IPS-20b (cell line): ENCODE results near the gene KDM5A.

Experiments
- H3K27ac ChIP-seq: one replicate; pipeline ENCODE4 v1.5.1; 2013; ENCODE audit warnings: low read length
- H3K27me3 ChIP-seq: 2 replicates; pipeline ENCODE4 v1.6.1; 2013; ENCODE audit warnings: mild to moderate bottlenecking, low read length, inconsistent platforms; ENCODE audit not compliant: insufficient read depth
- H3K36me3 ChIP-seq: 2 replicates; pipeline ENCODE4 v1.6.1; 2013; ENCODE audit warnings: low read depth, mild to moderate bottlenecking, inconsistent platforms, low read length, moderate library complexity; ENCODE audit not compliant: insufficient read depth
- H3K4me1 ChIP-seq: 2 replicates; pipeline ENCODE4 v1.6.1; 2013; ENCODE audit warnings: mild to moderate bottlenecking, control low read depth, inconsistent platforms, low read length, moderate library complexity; ENCODE audit not compliant: insufficient read depth
- H3K4me3 ChIP-seq: 2 replicates; pipeline ENCODE4 v1.5.1; 2013; ENCODE audit warnings: mild to moderate bottlenecking, low read length, inconsistent platforms
- H3K9ac ChIP-seq: 2 replicates; pipeline ENCODE4 v1.6.1; 2013; ENCODE audit warnings: low read depth, mild to moderate bottlenecking, inconsistent platforms, low read length, moderate library complexity
- H3K9me3 ChIP-seq: 2 replicates; pipeline ENCODE4 v1.6.1; 2013; ENCODE audit warnings: mild to moderate bottlenecking, low read depth, low read length, inconsistent platforms; ENCODE audit not compliant: insufficient read depth

Gene KDM5A

DNA sequence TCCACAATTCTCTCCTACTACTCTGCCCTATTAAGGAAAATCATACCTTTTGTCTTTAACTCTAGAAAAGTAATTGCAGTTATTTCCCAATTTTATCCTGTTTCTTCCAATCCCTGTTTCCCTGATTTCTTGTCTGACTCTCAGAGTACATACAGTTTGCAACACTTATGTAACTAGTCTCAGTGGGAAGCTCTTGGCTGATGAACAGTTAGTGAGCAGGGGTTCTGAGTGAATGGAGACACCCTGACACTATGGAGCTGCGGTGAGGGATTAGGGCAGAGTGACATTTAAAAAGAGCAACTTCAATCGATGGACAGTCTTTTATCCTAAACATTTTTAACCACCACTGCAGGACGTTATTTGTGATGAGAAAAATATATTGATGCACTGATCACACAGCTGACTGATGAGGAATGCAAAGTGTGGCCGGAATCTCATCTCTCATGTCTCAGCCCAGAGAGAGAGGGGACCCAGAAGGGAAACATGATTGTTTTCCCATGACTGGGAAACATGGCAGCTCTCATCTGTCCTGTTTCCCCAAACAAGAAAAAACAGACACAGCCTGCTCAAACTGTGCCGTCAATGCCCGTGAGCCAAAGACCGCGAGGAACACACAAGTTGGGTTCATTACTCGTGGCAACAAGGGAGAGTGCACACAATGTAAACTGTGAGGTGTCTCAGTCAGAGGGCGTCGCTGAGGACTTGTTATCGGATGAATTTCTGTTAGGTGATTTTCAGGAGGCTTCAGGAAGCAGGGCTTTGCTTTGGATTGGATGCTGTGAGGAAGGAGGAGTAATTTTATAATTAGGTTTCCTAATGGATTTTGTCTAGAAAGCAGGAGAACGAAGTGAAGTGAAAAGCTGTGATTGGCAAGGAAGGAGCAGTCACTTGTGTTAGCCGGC, 121.3 kb downstream of the KDM5A start:
- no peaks in the 10 kb centered on the region for H3K36me3 ChIP-seq
- H3K9ac ChIP-seq: no peak overlapping the region
- H3K4me3 ChIP-seq: no peak overlapping the region
- H3K4me1 ChIP-seq: no peaks in the 10 kb centered on the region
- H3K27ac ChIP-seq: no peak overlapping the region
- no peaks in the 10 kb centered on the region for H3K27me3 ChIP-seq
- H3K9me3 ChIP-seq: no peaks in the 10 kb centered on the region

DNA sequence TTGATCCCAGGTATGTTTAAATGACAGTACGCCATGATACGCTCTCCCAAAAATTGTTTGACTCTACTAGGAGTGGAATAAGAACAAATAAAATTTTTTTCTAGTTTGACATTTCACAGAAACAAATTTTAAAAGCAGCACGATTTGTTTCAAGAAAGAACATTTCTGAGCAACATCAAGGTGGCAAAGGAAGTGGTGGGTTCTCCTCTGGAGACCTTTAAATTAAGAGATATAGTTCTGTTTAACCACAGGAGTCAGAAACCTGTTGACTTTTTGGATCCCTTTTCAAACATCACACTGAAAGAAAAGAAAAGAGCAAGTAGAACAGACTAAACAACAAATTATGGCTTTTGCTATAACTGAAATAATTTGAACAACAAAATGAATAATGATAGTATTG, 124.0 kb downstream of the KDM5A start:
- no peaks in the 10 kb centered on the region for H3K4me1 ChIP-seq
- no peak overlapping the region for H3K4me3 ChIP-seq
- no peak overlapping the region for H3K27ac ChIP-seq
- no peaks in the 10 kb centered on the region for H3K27me3 ChIP-seq
- no peaks in the 10 kb centered on the region for H3K36me3 ChIP-seq
- H3K9ac ChIP-seq: no peak overlapping the region
- H3K9me3 ChIP-seq: no peaks in the 10 kb centered on the region

DNA sequence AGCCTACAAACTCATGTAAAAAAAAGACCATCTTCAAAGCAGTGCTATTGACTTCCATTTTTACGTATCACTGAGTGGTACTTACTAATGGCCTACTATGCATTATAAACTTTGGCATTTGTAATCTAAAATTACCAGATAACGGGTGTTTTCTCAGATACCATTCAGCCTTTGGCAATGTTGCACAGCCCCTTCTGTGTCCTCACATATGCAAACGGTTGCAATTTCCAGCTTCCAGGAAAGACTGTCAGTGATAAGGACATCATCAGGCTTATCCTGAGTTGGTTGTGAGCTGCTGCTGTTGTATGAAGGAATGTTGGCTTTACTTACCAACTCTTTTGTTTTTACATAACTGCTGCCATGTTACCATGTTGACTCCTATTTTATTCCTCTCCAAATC, 124.9 kb downstream of the KDM5A start:
- H3K27me3 ChIP-seq: no peaks in the 10 kb centered on the region
- H3K9me3 ChIP-seq: no peaks in the 10 kb centered on the region
- no peaks in the 10 kb centered on the region for H3K36me3 ChIP-seq
- H3K4me1 ChIP-seq: no peaks in the 10 kb centered on the region
- no peak overlapping the region for H3K4me3 ChIP-seq
- no peak overlapping the region for H3K27ac ChIP-seq
- H3K9ac ChIP-seq: no peak overlapping the region

DNA sequence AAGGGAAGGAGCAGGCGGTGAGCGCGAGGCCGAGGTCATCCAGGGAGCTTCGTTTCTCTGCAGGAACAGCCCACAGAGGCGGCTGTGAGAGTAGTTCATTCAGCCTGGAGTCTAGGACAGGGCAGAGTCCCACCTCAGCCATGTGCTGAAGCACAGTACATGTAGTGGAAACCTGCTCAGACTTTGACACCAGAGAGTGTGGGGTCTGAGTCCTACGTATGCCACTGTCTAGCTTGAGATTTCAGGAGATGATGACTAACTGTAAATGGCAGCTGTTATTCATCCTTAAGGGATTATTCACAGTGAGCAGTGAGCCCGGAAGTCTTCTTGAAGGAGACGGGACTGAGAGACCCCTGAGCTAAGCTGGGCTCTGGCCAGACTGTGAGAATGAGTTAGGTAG, 125.5 kb downstream of the KDM5A start:
- no peaks in the 10 kb centered on the region for H3K4me1 ChIP-seq
- H3K9me3 ChIP-seq: no peaks in the 10 kb centered on the region
- H3K27ac ChIP-seq: no peak overlapping the region
- no peak overlapping the region for H3K9ac ChIP-seq
- no peak overlapping the region for H3K4me3 ChIP-seq
- H3K27me3 ChIP-seq: no peaks in the 10 kb centered on the region
- no peaks in the 10 kb centered on the region for H3K36me3 ChIP-seq

DNA sequence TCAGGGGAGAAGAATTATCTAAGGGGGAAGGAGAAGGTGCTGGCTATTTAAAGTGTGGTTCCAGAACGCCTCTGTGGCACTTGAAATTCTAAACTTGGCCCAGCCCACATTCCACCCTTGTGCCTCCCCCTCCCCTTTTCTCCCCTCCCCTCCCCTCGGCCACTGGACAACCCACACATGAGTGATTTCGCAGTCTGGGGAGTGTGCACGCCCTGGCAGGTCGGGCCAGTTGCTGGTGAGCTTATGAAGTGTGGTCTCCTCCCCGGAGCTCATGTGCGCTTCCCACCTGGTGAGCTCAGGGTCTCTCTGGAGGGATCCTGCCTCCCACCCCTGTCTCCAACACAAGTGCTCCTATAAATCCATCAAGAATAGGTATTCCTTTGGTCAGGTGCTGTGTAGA, 126.3 kb downstream of the KDM5A start, which contains the start of gene SLC6A13:
SLC6A13 (minus strand) TSS at position 20 of the 400 bp plus-strand sequence. CDS start 2,784 bp downstream, outside the sequence.
- no peaks in the 10 kb centered on the region for H3K27me3 ChIP-seq
- H3K27ac ChIP-seq: no peak within 1 kb of the TSS
- H3K9me3 ChIP-seq: no peaks in the 10 kb centered on the region
- H3K4me3 ChIP-seq: no peak within 1 kb of the TSS
- no peaks in the 10 kb centered on the region for H3K4me1 ChIP-seq
- no peaks in the 10 kb centered on the region for H3K36me3 ChIP-seq
- no peak within 1 kb of the TSS for H3K9ac ChIP-seq

DNA sequence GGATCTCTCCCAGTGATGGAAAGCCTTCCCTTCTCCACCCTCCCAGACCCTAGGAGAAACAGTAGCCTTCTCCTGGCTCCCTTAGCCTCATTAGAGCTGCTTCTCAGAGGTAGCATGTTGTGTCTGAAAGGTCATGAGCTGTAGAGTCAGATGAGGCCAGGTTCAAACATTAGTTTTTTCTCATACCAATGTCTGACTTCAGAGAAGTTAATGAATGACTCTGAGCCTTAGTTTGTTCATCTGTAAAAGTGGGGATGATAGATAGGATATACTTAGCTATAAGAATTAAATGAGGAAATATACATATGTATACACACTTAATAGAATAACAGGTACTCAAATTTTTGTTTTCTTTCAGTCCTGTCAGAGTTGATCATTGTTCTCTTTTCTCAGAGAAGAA, 127.0 kb downstream of the KDM5A start:
- H3K27me3 ChIP-seq: no peaks in the 10 kb centered on the region
- no peaks in the 10 kb centered on the region for H3K36me3 ChIP-seq
- no peaks in the 10 kb centered on the region for H3K9me3 ChIP-seq
- no peaks in the 10 kb centered on the region for H3K4me1 ChIP-seq
- no peak overlapping the region for H3K4me3 ChIP-seq
- no peak overlapping the region for H3K9ac ChIP-seq
- H3K27ac ChIP-seq: no peak overlapping the region

DNA sequence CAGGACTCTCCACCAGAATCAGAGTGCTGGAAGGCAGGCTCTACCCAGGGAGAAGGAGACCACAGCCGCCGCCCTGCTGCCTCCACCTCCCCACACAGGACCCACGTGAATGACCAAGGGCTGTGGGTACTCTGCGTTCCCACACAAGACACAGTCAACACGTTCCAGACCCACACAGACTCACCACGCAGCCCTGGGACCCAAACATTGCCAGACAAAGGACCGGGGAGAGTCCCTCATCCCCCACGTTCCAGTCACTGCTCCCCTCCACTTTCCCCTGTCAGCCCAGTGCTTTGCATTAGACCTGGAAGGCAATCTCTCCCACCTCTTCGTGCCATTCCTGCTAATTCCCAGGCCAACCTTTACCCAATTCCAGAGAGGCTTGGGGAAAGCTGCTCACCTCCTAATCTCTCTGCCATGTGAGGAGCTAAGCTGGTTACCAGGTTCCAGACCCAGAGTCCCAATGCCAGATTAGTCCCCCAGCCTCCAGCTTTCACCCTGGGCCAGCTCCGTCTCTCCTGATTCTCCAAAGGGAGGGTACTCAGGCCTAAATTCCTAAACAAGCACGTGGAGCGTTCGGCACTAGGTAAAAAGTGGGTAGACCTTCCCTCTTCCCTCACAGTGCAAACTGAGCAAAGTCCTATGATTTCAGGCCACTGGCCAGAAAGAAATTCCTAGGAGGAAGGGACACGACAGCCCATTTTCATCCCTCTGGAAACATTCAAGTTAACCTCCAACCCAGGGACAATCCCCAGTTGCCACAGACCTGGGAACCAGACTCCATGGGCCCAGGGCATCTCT, 131.4 kb downstream of the KDM5A start:
- Histone ChIP-seq H3K36me3 (no peaks in the 10 kb centered on the region), H3K27ac (no peak overlapping the region), H3K9ac (no peak overlapping the region), H3K4me3 (no peak overlapping the region), H3K9me3 (no peaks in the 10 kb centered on the region), H3K4me1 (no peaks in the 10 kb centered on the region), H3K27me3 (no peaks in the 10 kb centered on the region)

DNA sequence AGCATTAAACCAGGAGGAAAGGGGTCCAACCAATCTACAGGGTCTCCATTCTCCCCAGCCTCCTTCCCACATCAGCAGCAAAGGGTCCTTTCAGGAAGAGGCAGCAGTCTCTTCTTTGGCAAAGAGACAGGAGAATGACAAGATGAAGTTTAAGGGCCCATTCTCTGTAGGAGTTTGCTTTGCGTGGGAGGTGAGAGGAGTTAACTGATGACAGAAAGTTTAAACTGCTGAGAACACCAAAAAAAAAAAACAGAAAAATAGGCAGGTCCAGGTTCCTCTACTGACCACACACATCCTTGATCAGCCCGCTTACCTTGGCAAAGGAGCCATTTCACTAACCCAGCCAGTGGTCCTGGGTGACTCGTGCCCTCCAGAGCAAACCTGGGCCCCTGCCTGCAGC, 132.2 kb downstream of the KDM5A start:
- Histone ChIP-seq H3K9me3 (no peaks in the 10 kb centered on the region), H3K36me3 (no peaks in the 10 kb centered on the region), H3K4me3 (no peak overlapping the region), H3K4me1 (no peaks in the 10 kb centered on the region), H3K27me3 (no peaks in the 10 kb centered on the region), H3K9ac (no peak overlapping the region), H3K27ac (no peak overlapping the region)

DNA sequence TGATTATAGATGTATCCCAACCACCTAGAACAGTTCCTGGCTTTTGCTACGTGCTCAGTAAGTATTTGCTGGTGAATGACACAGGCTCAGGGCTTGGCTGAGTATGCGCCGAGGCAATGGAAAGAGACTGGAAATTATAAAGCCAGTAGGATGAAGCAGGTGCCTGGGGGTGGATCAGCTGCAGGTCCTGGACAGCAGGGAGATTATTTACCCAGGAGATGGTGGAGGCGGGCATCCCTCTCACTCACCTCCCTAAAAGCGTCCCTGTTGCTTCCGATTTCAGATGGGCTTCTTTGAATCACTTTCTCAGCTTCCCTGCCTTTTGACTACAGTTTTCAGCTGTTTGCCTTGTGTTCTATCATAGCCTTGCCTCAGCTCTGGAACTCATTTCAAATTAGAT, 132.9 kb downstream of the KDM5A start:
- no peaks in the 10 kb centered on the region for H3K9me3 ChIP-seq
- no peak overlapping the region for H3K27ac ChIP-seq
- H3K4me3 ChIP-seq: no peak overlapping the region
- no peaks in the 10 kb centered on the region for H3K27me3 ChIP-seq
- no peak overlapping the region for H3K9ac ChIP-seq
- no peaks in the 10 kb centered on the region for H3K36me3 ChIP-seq
- H3K4me1 ChIP-seq: no peaks in the 10 kb centered on the region

DNA sequence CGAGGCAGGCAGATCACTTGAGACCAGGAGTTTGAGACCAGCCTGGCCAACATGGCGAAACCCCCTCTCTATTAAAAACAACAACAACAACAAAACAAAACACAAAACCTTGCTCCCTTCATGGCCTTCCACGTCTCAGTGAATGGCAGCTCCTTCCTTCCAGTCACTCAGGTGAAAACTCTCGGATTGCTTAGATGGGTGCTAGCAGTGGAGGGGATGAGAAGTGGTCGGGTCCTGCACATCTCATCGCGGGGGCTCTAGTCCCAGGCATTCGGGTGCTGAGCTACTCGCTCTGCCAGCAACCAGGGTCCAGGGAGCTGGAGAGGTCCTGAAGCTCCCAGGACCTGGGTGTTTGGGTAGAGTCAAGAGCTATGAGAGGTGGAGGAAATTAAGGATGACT, 134.2 kb downstream of the KDM5A start:
- Histone ChIP-seq H3K27me3 (no peaks in the 10 kb centered on the region), H3K4me1 (no peaks in the 10 kb centered on the region), H3K27ac (no peak overlapping the region), H3K36me3 (no peaks in the 10 kb centered on the region), H3K4me3 (no peak overlapping the region), H3K9me3 (no peaks in the 10 kb centered on the region), H3K9ac (no peak overlapping the region)

DNA sequence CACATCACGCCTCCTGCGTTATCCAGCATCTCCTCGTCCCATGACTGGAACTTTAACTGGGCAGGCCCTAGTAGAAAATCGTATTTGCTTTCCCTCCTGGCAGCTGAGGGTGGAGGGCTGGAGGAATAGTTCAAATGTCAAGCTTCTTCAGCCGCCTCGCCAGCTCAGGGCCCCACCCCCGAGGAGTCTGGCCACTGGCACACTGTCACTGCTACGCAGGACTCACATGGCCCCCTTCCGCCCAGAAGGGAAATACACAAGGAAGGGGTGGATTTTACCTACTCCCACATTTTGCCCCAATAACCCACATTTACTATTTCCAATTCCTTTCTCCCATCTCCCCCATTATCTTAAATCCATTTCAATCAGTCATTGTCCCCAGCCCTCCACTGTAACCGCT, 135.1 kb downstream of the KDM5A start:
- Histone ChIP-seq H3K4me1 (no peaks in the 10 kb centered on the region), H3K36me3 (no peaks in the 10 kb centered on the region), H3K4me3 (no peak overlapping the region), H3K27me3 (no peaks in the 10 kb centered on the region), H3K9ac (no peak overlapping the region), H3K27ac (no peak overlapping the region), H3K9me3 (no peaks in the 10 kb centered on the region)
